IMR-90 (cell line): Measurements from ENCODE around the gene ABHD5. TPM values are rescaled to one million over a fixed set of nuclear protein-coding genes. Genes with fewer than 3 reads are reported as not detected.

Experiments
- ATAC-seq: fragments of 200-7000 bp; cut with Tn5 transposase; 2 replicates; pipeline ENCODE4 v1.9.1; 2020; ENCODE audit warnings: low read depth, mild to moderate bottlenecking, moderate library complexity
- BruUV-seq: library from RNA; stranded (reverse); fragments of 400-500 nt; replicated peaks from 2 replicates; lab custom pipeline; 2021; lab: Mats Ljungman, UMichigan
- CTCF ChIA-PET: fragments of 300-600 bp; formaldehyde crosslinking; extraction: SDS; loops from one replicate; lab custom pipeline; 2021; ENCODE audit warnings: antibody characterized with exemption; lab: Yijun Ruan, JAX
- POLR2A ChIA-PET: fragments of 300-600 bp; sonication (Branson Sonifier 250); formaldehyde crosslinking; loops from one replicate; lab custom pipeline; 2022; ENCODE audit warnings: antibody characterized with exemption; ENCODE audit not compliant: unreplicated experiment; lab: Charles Lee
- DNase-seq: peaks from one replicate; pipeline ENCODE4 v3.0.0; 2013
- H2AFZ ChIP-seq: replicated peaks from 2 replicates; pipeline ENCODE3; 2013; ENCODE audit warnings: low read length, mild to moderate bottlenecking; ENCODE audit not compliant: poor library complexity
- H2AK5ac ChIP-seq: 2 replicates; pipeline ENCODE4 v1.6.1; 2013; ENCODE audit warnings: low read depth, low read length, inconsistent platforms
- H2AK9ac ChIP-seq: replicated peaks from 2 replicates; pipeline ENCODE3; 2013; ENCODE audit warnings: mild to moderate bottlenecking, low read depth, low read length, moderate library complexity; ENCODE audit not compliant: poor library complexity
- H2BK120ac ChIP-seq: 2 replicates; pipeline ENCODE4 v1.6.1; 2013; ENCODE audit warnings: low read depth, low read length, inconsistent platforms
- H2BK15ac ChIP-seq: 3 replicates; pipeline ENCODE4 v1.6.1; 2013; ENCODE audit warnings: low read depth, low read length, inconsistent platforms
- H2BK20ac ChIP-seq: 2 replicates; pipeline ENCODE4 v1.6.1; 2013; ENCODE audit warnings: low read depth, mild to moderate bottlenecking, inconsistent platforms, low read length, moderate library complexity
- H2BK5ac ChIP-seq: 2 replicates; pipeline ENCODE4 v1.6.1; 2013; ENCODE audit warnings: mild to moderate bottlenecking, low read depth, low read length, inconsistent platforms; ENCODE audit not compliant: poor library complexity, severe bottlenecking
- H3K14ac ChIP-seq: replicated peaks from 2 replicates; pipeline ENCODE4 v1.6.1; 2013; ENCODE audit warnings: low read depth, low read length, inconsistent platforms
- H3K18ac ChIP-seq: 2 replicates; pipeline ENCODE4 v1.6.1; 2013; ENCODE audit warnings: low read depth, low read length, control low read depth
- H3K23ac ChIP-seq: 2 replicates; pipeline ENCODE4 v1.6.1; 2013; ENCODE audit warnings: low read depth, low read length, inconsistent platforms
- H3K27ac ChIP-seq: 2 replicates; pipeline ENCODE4 v1.5.1; 2013; ENCODE audit warnings: mild to moderate bottlenecking, control low read depth, low read length; ENCODE audit not compliant: insufficient read depth
- H3K27me3 ChIP-seq: 2 replicates; pipeline ENCODE4 v1.6.1; 2013; ENCODE audit warnings: low read length; ENCODE audit not compliant: control insufficient read depth, insufficient read depth
- H3K36me3 ChIP-seq: 2 replicates; pipeline ENCODE4 v1.6.1; 2013; ENCODE audit warnings: low read length, mixed read lengths; ENCODE audit not compliant: control insufficient read depth, insufficient read depth
- H3K4ac ChIP-seq: 2 replicates; pipeline ENCODE4 v1.6.1; 2013; ENCODE audit warnings: low read depth, low read length, inconsistent platforms
- H3K4me1 ChIP-seq: 2 replicates; pipeline ENCODE4 v1.6.1; 2013; ENCODE audit warnings: low read length, mixed read lengths; ENCODE audit not compliant: control insufficient read depth, insufficient read depth
- H3K4me2 ChIP-seq: 2 replicates; pipeline ENCODE4 v1.6.1; 2013; ENCODE audit warnings: low read depth, mild to moderate bottlenecking, control low read depth, low read length, moderate library complexity
- H3K4me3 ChIP-seq: 2 replicates; pipeline ENCODE4 v1.5.1; 2013; ENCODE audit warnings: low read depth, mild to moderate bottlenecking, control low read depth, low read length, moderate library complexity; ENCODE audit not compliant: insufficient read depth
- H3K56ac ChIP-seq: 2 replicates; pipeline ENCODE4 v1.6.1; 2013; ENCODE audit warnings: low read length, inconsistent platforms; ENCODE audit not compliant: insufficient read depth; ENCODE audit errors: extremely low read depth
- H3K79me1 ChIP-seq, 2 experiments: 2 replicates each; pipeline ENCODE4 v1.6.1; 2013; ENCODE audit warnings: low read length in 2 of 2, inconsistent platforms in 1 of 2, low read depth in 1 of 2
- H3K9ac ChIP-seq: 2 replicates; pipeline ENCODE4 v1.6.1; 2013; ENCODE audit warnings: low read depth, low read length, control low read depth
- H3K9me1 ChIP-seq: 2 replicates; pipeline ENCODE4 v1.6.1; 2013; ENCODE audit warnings: low read length, inconsistent platforms; ENCODE audit not compliant: insufficient read depth
- H3K9me3 ChIP-seq: 2 replicates; pipeline ENCODE4 v1.6.1; 2013; ENCODE audit warnings: low read length; ENCODE audit not compliant: control insufficient read depth, insufficient read depth
- H4K20me1 ChIP-seq: 2 replicates; pipeline ENCODE4 v1.6.1; 2013; ENCODE audit warnings: low read length, inconsistent platforms; ENCODE audit not compliant: insufficient read depth
- H4K5ac ChIP-seq: 2 replicates; pipeline ENCODE4 v1.6.1; 2013; ENCODE audit warnings: mild to moderate bottlenecking, low read depth, low read length, control low read depth
- H4K8ac ChIP-seq, 2 experiments: 2 replicates each; pipeline ENCODE4 v1.6.1; 2013; ENCODE audit warnings: low read depth in 2 of 2, low read length in 2 of 2, control low read depth in 1 of 2, inconsistent platforms in 1 of 2
- H4K91ac ChIP-seq: 2 replicates; pipeline ENCODE4 v1.6.1; 2013; ENCODE audit warnings: low read depth, low read length, inconsistent platforms; ENCODE audit not compliant: insufficient read depth
- BHLHE40 ChIP-seq: fragments of 150-350 bp; IDR thresholded peaks from 2 replicates; pipeline ENCODE4 v1.6.1; 2016; ENCODE audit warnings: mild to moderate bottlenecking, low read depth, low read length
- CEBPB ChIP-seq: IDR thresholded peaks from 2 replicates; pipeline ENCODE4 v1.6.1; 2012; ENCODE audit warnings: low read depth, low read length, improper control_type of control experiment
- CHD1 ChIP-seq: IDR thresholded peaks from 2 replicates; pipeline ENCODE4 v1.6.1; 2012; ENCODE audit warnings: low read depth, low read length, improper control_type of control experiment
- ELK1 ChIP-seq: fragments of 150-350 bp; IDR thresholded peaks from 2 replicates; pipeline ENCODE4 v1.6.1; 2016; ENCODE audit warnings: low read depth, mild to moderate bottlenecking, low read length, moderate library complexity, borderline replicate concordance
- FOS ChIP-seq: fragments of 150-350 bp; IDR thresholded peaks from 2 replicates; pipeline ENCODE4 v1.6.1; 2016; ENCODE audit warnings: low read depth, low read length
- MAFK ChIP-seq: IDR thresholded peaks from 2 replicates; pipeline ENCODE4 v1.6.1; 2012; ENCODE audit warnings: low read depth, low read length, improper control_type of control experiment
- MAZ ChIP-seq: IDR thresholded peaks from 2 replicates; pipeline ENCODE4 v1.6.1; 2012; ENCODE audit warnings: low read depth, mild to moderate bottlenecking, low read length, improper control_type of control experiment, moderate library complexity, borderline replicate concordance
- MXI1 ChIP-seq: IDR thresholded peaks from 2 replicates; pipeline ENCODE4 v1.6.1; 2012; ENCODE audit warnings: low read depth, mild to moderate bottlenecking, low read length, moderate library complexity, borderline replicate concordance
- NFE2L2 ChIP-seq: fragments of 150-350 bp; IDR thresholded peaks from 2 replicates; pipeline ENCODE4 v1.6.1; 2016; ENCODE audit warnings: low read depth, mild to moderate bottlenecking, low read length
- POLR2A ChIP-seq: IDR thresholded peaks from 2 replicates; pipeline ENCODE4 v1.6.1; 2012; ENCODE audit warnings: mild to moderate bottlenecking, low read depth, low read length
- RAD21 ChIP-seq: IDR thresholded peaks from 2 replicates; pipeline ENCODE4 v1.6.1; 2012; ENCODE audit warnings: low read length, improper control_type of control experiment
- RCOR1 ChIP-seq: IDR thresholded peaks from 2 replicates; pipeline ENCODE4 v1.6.1; 2012; ENCODE audit warnings: mild to moderate bottlenecking, low read length, improper control_type of control experiment; ENCODE audit not compliant: insufficient replicate concordance
- RFX5 ChIP-seq: IDR thresholded peaks from 2 replicates; pipeline ENCODE4 v1.8.0; 2012; ENCODE audit warnings: low read depth, mild to moderate bottlenecking, low read length, moderate library complexity
- SMC3 ChIP-seq: fragments of 150-350 bp; IDR thresholded peaks from 2 replicates; pipeline ENCODE4 v1.6.1; 2016; ENCODE audit warnings: low read depth, mild to moderate bottlenecking, antibody characterized with exemption, low read length, moderate library complexity
- WGBS, 2 experiments: methylation state at CpG; one replicate each; pipeline versions ENCODE4 v1.1.5 to v1.1.7; 2013; ENCODE audit warnings: missing lambda C conversion rate in 2 of 2; ENCODE audit not compliant: insufficient read length in 1 of 2; ENCODE audit errors: extremely low coverage in 2 of 2; 5-methylcytosine and 5-hydroxymethylcytosine counted together
- dilution Hi-C: fragments of 300-500 bp; cut with HindIII; formaldehyde crosslinking; loops from one replicate; pipeline ENCODE4 v1.14.3; 2018; ENCODE audit warnings: low sequenced_read_pairs; ENCODE audit not compliant: unreplicated experiment
- in situ Hi-C: fragments of 300-500 bp; cut with MboI; formaldehyde crosslinking; loops from 3 replicates; pipeline ENCODE4 v1.14.3; 2019; ENCODE audit warnings: low sequenced_read_pairs, inconsistent platforms, mixed read lengths
- intact Hi-C: fragments of 100-400 bp; cut with micrococcal nuclease; formaldehyde crosslinking; loops from 2 replicates; pipeline ENCODE4 v1.10.0; 2022
- polyA plus RNA-seq, 3 experiments: library from polyadenylated mRNA; depleted of rRNA; stranded (reverse); fragments of >200 nt; gene quantifications; 2 replicates each; pipeline ENCODE4 v1.2.3, GENCODE V29; 2012; ENCODE audit warnings: low replicate concordance in 1 of 3
- total RNA-seq: library from RNA; depleted of rRNA; stranded (reverse); fragments of >200 nt; gene quantifications from 2 replicates; pipeline ENCODE4 v1.2.3, GENCODE V29; 2012
- TF ChIP-seq, protein P1 (sequence below): fragments of 150-350 bp; IDR thresholded peaks from 2 replicates; pipeline ENCODE4 v1.6.1; 2017; ENCODE audit warnings: mild to moderate bottlenecking, antibody characterized with exemption, low read length, low read depth
- TF ChIP-seq, protein P2 (sequence below): conservative IDR thresholded peaks from 2 replicates; pipeline ENCODE4 v1.5.1; 2012; ENCODE audit warnings: mild to moderate bottlenecking, low read depth, low read length, improper control_type of control experiment

ABHD5 gene
- total and polyA plus RNA-seq, 2 of the 4 experiments (the other 2 are of a cell fraction) = 15.8 to 33.2 TPM

DNA sequence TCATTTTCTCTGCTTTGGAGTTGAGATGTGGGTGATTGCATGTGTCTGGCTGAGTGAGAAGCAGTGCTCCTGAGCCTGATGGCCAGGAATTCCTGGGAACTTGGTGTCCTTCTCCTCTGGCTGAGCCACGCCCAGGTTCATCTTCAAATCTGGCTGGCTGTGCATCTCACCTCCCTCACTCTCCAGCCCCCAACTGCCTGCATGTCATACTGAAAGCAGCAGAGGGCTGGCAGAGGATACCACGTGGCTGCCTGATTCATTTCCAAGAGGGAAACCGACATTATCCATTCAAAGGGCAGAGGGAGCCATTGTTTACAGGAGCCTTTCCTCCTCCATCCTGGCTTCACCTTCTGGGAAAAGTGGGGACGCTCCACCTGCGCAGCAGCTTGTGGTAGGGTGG, 57.4 kb downstream of the ABHD5 start:
- H2AFZ ChIP-seq = peak overlapping the region; percentile 89
- no peaks in the 10 kb centered on the region for H3K9me3 ChIP-seq
- peak overlapping the region; percentile 60; the same call in 1 of the 2 replicates for H3K56ac ChIP-seq
- H3K9ac ChIP-seq = peak overlapping the region; percentile 13; the same call in 1 of the 2 replicates
- DNase-seq (peak; percentile 62), ATAC-seq (peak; percentile 79)
- CTCF ChIA-PET = interaction anchor here (0.8 kb wide), 1 partner anchor 14 kb away, joined by 3 read pairs; no protein-coding TSS in a partner anchor
- peak overlapping the region; percentile 95 for H2AK5ac ChIP-seq
- H2BK20ac ChIP-seq = peak overlapping the region; percentile 93
- H4K91ac ChIP-seq = peak overlapping the region; percentile 94
- POLR2A ChIA-PET = no interaction called here
- H4K20me1 ChIP-seq = no peaks in the 10 kb centered on the region
- peak overlapping the region; percentile 46 to 90 for H4K8ac ChIP-seq
- peak overlapping the region; percentile 81 for H4K5ac ChIP-seq
- H3K14ac ChIP-seq = peak overlapping the region; percentile 32
- H3K27ac ChIP-seq = peak overlapping the region; percentile 65
- peak overlapping the region; percentile 84 for H3K4ac ChIP-seq
- dilution Hi-C loops = no loop called here
- TF ChIP-seq RAD21 (no peak), SMC3 (no peak), RCOR1 (no peak), MXI1 (0 out of 2 replicates have a peak, but pooled peaks have one; percentile 56), MAFK (no peak), MAZ (peak; percentile 45; the same call in 1 of the 2 replicates), BHLHE40 (no peak), CEBPB (no peak), NFE2L2 (no peak), ELK1 (no peak), POLR2A (no peak), RFX5 (no peak), FOS (no peak), CHD1 (no peak)
- TF ChIP-seq, protein P1, sequence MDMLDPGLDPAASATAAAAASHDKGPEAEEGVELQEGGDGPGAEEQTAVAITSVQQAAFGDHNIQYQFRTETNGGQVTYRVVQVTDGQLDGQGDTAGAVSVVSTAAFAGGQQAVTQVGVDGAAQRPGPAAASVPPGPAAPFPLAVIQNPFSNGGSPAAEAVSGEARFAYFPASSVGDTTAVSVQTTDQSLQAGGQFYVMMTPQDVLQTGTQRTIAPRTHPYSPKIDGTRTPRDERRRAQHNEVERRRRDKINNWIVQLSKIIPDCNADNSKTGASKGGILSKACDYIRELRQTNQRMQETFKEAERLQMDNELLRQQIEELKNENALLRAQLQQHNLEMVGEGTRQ = peak; percentile 79
- TF ChIP-seq, protein P2, sequence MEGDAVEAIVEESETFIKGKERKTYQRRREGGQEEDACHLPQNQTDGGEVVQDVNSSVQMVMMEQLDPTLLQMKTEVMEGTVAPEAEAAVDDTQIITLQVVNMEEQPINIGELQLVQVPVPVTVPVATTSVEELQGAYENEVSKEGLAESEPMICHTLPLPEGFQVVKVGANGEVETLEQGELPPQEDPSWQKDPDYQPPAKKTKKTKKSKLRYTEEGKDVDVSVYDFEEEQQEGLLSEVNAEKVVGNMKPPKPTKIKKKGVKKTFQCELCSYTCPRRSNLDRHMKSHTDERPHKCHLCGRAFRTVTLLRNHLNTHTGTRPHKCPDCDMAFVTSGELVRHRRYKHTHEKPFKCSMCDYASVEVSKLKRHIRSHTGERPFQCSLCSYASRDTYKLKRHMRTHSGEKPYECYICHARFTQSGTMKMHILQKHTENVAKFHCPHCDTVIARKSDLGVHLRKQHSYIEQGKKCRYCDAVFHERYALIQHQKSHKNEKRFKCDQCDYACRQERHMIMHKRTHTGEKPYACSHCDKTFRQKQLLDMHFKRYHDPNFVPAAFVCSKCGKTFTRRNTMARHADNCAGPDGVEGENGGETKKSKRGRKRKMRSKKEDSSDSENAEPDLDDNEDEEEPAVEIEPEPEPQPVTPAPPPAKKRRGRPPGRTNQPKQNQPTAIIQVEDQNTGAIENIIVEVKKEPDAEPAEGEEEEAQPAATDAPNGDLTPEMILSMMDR = peak; percentile 4; the same call in 1 of the 2 replicates
- no TSS peak for BruUV-seq
- peak overlapping the region; percentile 74 for H2BK5ac ChIP-seq
- intact Hi-C loops = no loop called here
- peak overlapping the region; percentile 91 for H2BK120ac ChIP-seq
- H3K4me2 ChIP-seq = peak overlapping the region; percentile 11; the same call in 1 of the 2 replicates
- peak overlapping the region; percentile 86 for H2AK9ac ChIP-seq
- H3K79me1 ChIP-seq = no peaks in the 10 kb centered on the region
- H3K4me3 ChIP-seq = no peak overlapping the region
- peak overlapping the region; percentile 76 for H3K18ac ChIP-seq
- H2BK15ac ChIP-seq = peak overlapping the region; percentile 93; the same call in 2 of the 3 replicates
- H3K9me1 ChIP-seq = peaks cover 22% of the 10 kb centered on the region
- H3K36me3 ChIP-seq = no peaks in the 10 kb centered on the region
- peak overlapping the region; percentile 81 for H3K23ac ChIP-seq
- no peaks in the 10 kb centered on the region for H3K27me3 ChIP-seq
- WGBS, 2 experiments = no CpG with 5 or more reads among the region's 5 CpGs
- H3K4me1 ChIP-seq = peaks cover 19% of the 10 kb centered on the region
- in situ Hi-C loops = no loop called here
